Stomach (tissue), 4 donors: ENCODE results near the gene GMDS.
A peak's percentile ranks its signal among the peaks of the same experiment; 100 is the strongest.

Experiments
- CTCF ChIP-seq, 7 experiments: fragments of 450-650 bp in 4 of 7; fragments of 200-600 bp in 3 of 7; sonication (generic) in 3 of 7; IDR thresholded peaks; one replicate each; pipeline ENCODE4 v1.5.1; 2016 to 2019; ENCODE audit warnings: antibody characterized with exemption in 7 of 7, control low read depth in 2 of 7, mild to moderate bottlenecking in 1 of 7
- EP300 ChIP-seq: sonication (generic); formaldehyde crosslinking; IDR thresholded peaks from one replicate; pipeline ENCODE4 v1.6.1; 2017; ENCODE audit warnings: antibody characterized with exemption
- POLR2A ChIP-seq, 4 donors: fragments of 450-650 bp; IDR thresholded peaks; one replicate each; pipeline ENCODE4 v1.6.1; 2016; ENCODE audit warnings: antibody characterized with exemption in 4 of 4, control low read depth in 2 of 4, mild to moderate bottlenecking in 1 of 4, moderate library complexity in 1 of 4
- POLR2AphosphoS5 ChIP-seq, 3 donors: sonication (generic); formaldehyde crosslinking; IDR thresholded peaks; one replicate each; pipeline ENCODE4 v1.6.1; 2016; ENCODE audit warnings: antibody characterized with exemption in 3 of 3

GRCh38 chr6:2209226-2209809, 36.1 kb downstream of the GMDS start:
- TF ChIP-seq POLR2A (IDR thresholded peaks at IDR 0.05) = no peak
- TF ChIP-seq CTCF (IDR thresholded peaks at IDR 0.05) = peak in 5 of 7 experiments; percentile 20 to 82 (median 52)
- no peak for TF ChIP-seq EP300
- TF ChIP-seq POLR2AphosphoS5 (IDR thresholded peaks at IDR 0.05) = peak in 1 of 3 donors; percentile 58
